Keratinocyte (primary cell): ENCODE measurements around the gene FBXO33. TPM values are rescaled to one million over a fixed set of nuclear protein-coding genes. Genes with fewer than 3 reads are reported as not detected.

Experiments
- DNase-seq: peaks from one replicate; pipeline ENCODE4 v3.0.0-alpha.2; 2011; ENCODE audit warnings: low read depth, missing footprints, low spot score
- FAIRE-seq: peaks from 2 replicates; lab custom pipeline; 2011; peaks lifted over from hg19 to GRCh38; lab: Jason Lieb, UNC
- H2AFZ ChIP-seq: 2 replicates; pipeline ENCODE4 v1.6.0; 2012; ENCODE audit warnings: low read length, control low read depth, inconsistent platforms; ENCODE audit not compliant: control insufficient read depth
- H3K27ac ChIP-seq: 2 replicates; pipeline ENCODE4 v1.5.1; 2011; ENCODE audit warnings: low read length; ENCODE audit not compliant: control insufficient read depth, insufficient read depth
- H3K27me3 ChIP-seq: 3 replicates; pipeline ENCODE4 v1.6.0; 2011; ENCODE audit warnings: low read length; ENCODE audit not compliant: control insufficient read depth, insufficient read depth; ENCODE audit errors: extremely low read depth
- H3K36me3 ChIP-seq, 2 experiments: 2 replicates in 1 of 2; 3 replicates in 1 of 2; pipeline ENCODE4 v1.5.1; 2011; ENCODE audit warnings: low read length in 2 of 2, mild to moderate bottlenecking in 1 of 2; ENCODE audit not compliant: control insufficient read depth in 2 of 2, insufficient read depth in 2 of 2; ENCODE audit errors: extremely low read depth in 1 of 2
- H3K4me1 ChIP-seq: 3 replicates; pipeline ENCODE4 v1.5.1; 2011; ENCODE audit warnings: low read length; ENCODE audit not compliant: control insufficient read depth, insufficient read depth; ENCODE audit errors: extremely low read depth
- H3K4me2 ChIP-seq: 3 replicates; pipeline ENCODE4 v1.6.0; 2011; ENCODE audit warnings: low read depth, low read length; ENCODE audit not compliant: control insufficient read depth, insufficient read depth; ENCODE audit errors: extremely low read depth
- H3K4me3 ChIP-seq, 3 experiments: fragments of 200-600 bp in 1 of 3; sonication (generic) in 1 of 3; 2 replicates in 2 of 3; 3 replicates in 1 of 3; pipeline ENCODE4 v1.5.1; 2011 to 2016; ENCODE audit warnings: low read length in 3 of 3, mild to moderate bottlenecking in 3 of 3, control low read depth in 2 of 3, inconsistent platforms in 1 of 3, low read depth in 1 of 3, mixed read lengths in 1 of 3, mixed run types in 1 of 3, moderate library complexity in 1 of 3; ENCODE audit not compliant: control insufficient read depth in 2 of 3, insufficient read depth in 2 of 3; ENCODE audit errors: extremely low read depth in 1 of 3
- H3K79me2 ChIP-seq: 2 replicates; pipeline ENCODE4 v1.6.0; 2012; ENCODE audit warnings: low read length; ENCODE audit not compliant: control insufficient read depth, insufficient read depth
- H3K9ac ChIP-seq: 3 replicates; pipeline ENCODE4 v1.6.0; 2011; ENCODE audit warnings: low read length; ENCODE audit not compliant: control insufficient read depth, insufficient read depth; ENCODE audit errors: extremely low read depth
- H3K9me1 ChIP-seq: 3 replicates; pipeline ENCODE4 v1.6.0; 2011; ENCODE audit warnings: low read length; ENCODE audit not compliant: control insufficient read depth, insufficient read depth; ENCODE audit errors: extremely low read depth
- H3K9me3 ChIP-seq: 2 replicates; pipeline ENCODE4 v1.5.1; 2012; ENCODE audit warnings: low read depth, low read length; ENCODE audit not compliant: control insufficient read depth
- H4K20me1 ChIP-seq: 3 replicates; pipeline ENCODE4 v1.6.0; 2011; ENCODE audit warnings: low read length; ENCODE audit not compliant: control insufficient read depth, insufficient read depth; ENCODE audit errors: extremely low read depth
- EZH2 ChIP-seq: IDR thresholded peaks from one replicate; pipeline ENCODE4 v1.6.1; 2012; ENCODE audit warnings: inconsistent platforms, mild to moderate bottlenecking, low read length, moderate library complexity
- dilution Hi-C: fragments of 300-500 bp; cut with MboI; formaldehyde crosslinking; loops from one replicate; pipeline ENCODE4 v1.7.0; 2020; ENCODE audit warnings: low sequenced_read_pairs; ENCODE audit not compliant: extremely low pct_ligation_motif_present
- polyA plus RNA-seq, 5 experiments: library from polyadenylated mRNA; depleted of rRNA in 3 of 5; stranded (reverse) in 3 of 5; stranded (forward) in 1 of 5; unstranded in 1 of 5; fragments of >200 nt; gene quantifications; 1 replicate in 1 of 5; 2 replicates in 3 of 5; 3 replicates in 1 of 5; pipeline versions ENCODE4 v1.2.1 to v1.2.3, GENCODE V29; 2011 to 2012; ENCODE audit warnings: missing spikeins in 2 of 5, low read depth in 1 of 5, low replicate concordance in 1 of 5
- TF ChIP-seq, protein P1 (sequence below), 3 experiments: IDR thresholded peaks in 1 of 3; conservative IDR thresholded peaks in 1 of 3; optimal IDR thresholded peaks in 1 of 3; 2 replicates in 2 of 3; 3 replicates in 1 of 3; pipeline versions ENCODE3 to v1.5.1; 2011; ENCODE audit warnings: low read length in 3 of 3, mild to moderate bottlenecking in 3 of 3, moderate library complexity in 2 of 3, control low read depth in 1 of 3, inconsistent platforms in 1 of 3; ENCODE audit not compliant: insufficient read depth in 2 of 3; ENCODE audit errors: extremely low read depth in 1 of 3

The FBXO33 gene
- polyA plus RNA-seq, 1 donor (not counting 4 experiments of a cell fraction or from before 2014, with no cell fraction given), result 12.0 TPM

GRCh38 chr14:39416072-39416471, 16.2 kb downstream of the FBXO33 start:
- no peak for FAIRE-seq
- dilution Hi-C loops, result no loop called here
- TF ChIP-seq, protein P1, sequence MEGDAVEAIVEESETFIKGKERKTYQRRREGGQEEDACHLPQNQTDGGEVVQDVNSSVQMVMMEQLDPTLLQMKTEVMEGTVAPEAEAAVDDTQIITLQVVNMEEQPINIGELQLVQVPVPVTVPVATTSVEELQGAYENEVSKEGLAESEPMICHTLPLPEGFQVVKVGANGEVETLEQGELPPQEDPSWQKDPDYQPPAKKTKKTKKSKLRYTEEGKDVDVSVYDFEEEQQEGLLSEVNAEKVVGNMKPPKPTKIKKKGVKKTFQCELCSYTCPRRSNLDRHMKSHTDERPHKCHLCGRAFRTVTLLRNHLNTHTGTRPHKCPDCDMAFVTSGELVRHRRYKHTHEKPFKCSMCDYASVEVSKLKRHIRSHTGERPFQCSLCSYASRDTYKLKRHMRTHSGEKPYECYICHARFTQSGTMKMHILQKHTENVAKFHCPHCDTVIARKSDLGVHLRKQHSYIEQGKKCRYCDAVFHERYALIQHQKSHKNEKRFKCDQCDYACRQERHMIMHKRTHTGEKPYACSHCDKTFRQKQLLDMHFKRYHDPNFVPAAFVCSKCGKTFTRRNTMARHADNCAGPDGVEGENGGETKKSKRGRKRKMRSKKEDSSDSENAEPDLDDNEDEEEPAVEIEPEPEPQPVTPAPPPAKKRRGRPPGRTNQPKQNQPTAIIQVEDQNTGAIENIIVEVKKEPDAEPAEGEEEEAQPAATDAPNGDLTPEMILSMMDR (optimal IDR thresholded peaks at IDR 0.05 in 1 of 3, IDR thresholded peaks at IDR 0.05 in 1 of 3, conservative IDR thresholded peaks at IDR 0.05 in 1 of 3; ENCODE audit: extremely low read depth in 1 of 3, insufficient read depth in 2 of 3, low read length in 3 of 3), result no peak
- TF ChIP-seq EZH2, result no peak

DNA sequence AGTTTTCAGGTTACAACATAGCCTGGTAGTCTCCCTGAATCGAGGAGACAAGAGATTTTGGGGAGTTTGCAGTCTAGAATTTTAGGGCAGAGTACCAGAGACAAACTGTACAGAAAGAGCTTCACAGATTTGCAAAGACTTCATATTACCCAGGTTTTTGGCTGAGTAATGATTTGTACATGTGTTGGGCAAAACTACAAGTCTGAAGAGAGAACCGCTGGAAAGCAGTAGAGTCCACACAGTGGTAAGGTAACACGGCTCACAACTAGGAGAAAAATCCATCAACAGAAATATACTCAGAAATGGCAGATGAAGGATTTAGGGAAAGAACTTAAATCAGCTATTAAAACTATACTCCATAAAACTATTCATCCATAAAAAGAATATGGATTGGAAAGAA, 25.7 kb downstream of the FBXO33 start:
- no peak for FAIRE-seq
- H3K9ac ChIP-seq, result no peak overlapping the region
- H3K9me3 ChIP-seq, result no peaks in the 10 kb centered on the region
- no peaks in the 10 kb centered on the region for H3K36me3 ChIP-seq
- no peaks in the 10 kb centered on the region for H3K27me3 ChIP-seq
- no peak overlapping the region for H3K27ac ChIP-seq
- H3K4me2 ChIP-seq, result no peak overlapping the region
- no peaks in the 10 kb centered on the region for H3K9me1 ChIP-seq
- H3K4me1 ChIP-seq, result no peaks in the 10 kb centered on the region
- H4K20me1 ChIP-seq, result no peaks in the 10 kb centered on the region
- H2AFZ ChIP-seq, result no peak overlapping the region
- H3K79me2 ChIP-seq, result no peaks in the 10 kb centered on the region
- TF ChIP-seq, protein P1 (optimal IDR thresholded peaks at IDR 0.05 in 1 of 3, IDR thresholded peaks at IDR 0.05 in 1 of 3, conservative IDR thresholded peaks at IDR 0.05 in 1 of 3; ENCODE audit: extremely low read depth in 1 of 3, insufficient read depth in 2 of 3, low read length in 3 of 3), result no peak
- TF ChIP-seq EZH2, result no peak
- no peak overlapping the region for H3K4me3 ChIP-seq
- dilution Hi-C loops, result no loop called here
- DNase-seq, result no peak

More at GRCh38 chr14:39416072-39416471, 16.2 kb downstream of the FBXO33 start:
- H3K4me1 ChIP-seq, result no peaks in the 10 kb centered on the region
- no peak for DNase-seq
- H3K9me1 ChIP-seq, result no peaks in the 10 kb centered on the region
- H3K79me2 ChIP-seq, result peaks cover under 1% of the 10 kb centered on the region
- H3K9ac ChIP-seq, result no peak overlapping the region
- H3K27ac ChIP-seq, result no peak overlapping the region
- no peak overlapping the region for H3K4me3 ChIP-seq
- no peak overlapping the region for H3K4me2 ChIP-seq
- H2AFZ ChIP-seq, result no peak overlapping the region
- no peaks in the 10 kb centered on the region for H3K9me3 ChIP-seq
- no peaks in the 10 kb centered on the region for H3K36me3 ChIP-seq
- no peaks in the 10 kb centered on the region for H3K27me3 ChIP-seq
- H4K20me1 ChIP-seq, result no peaks in the 10 kb centered on the region
